ENCODE results near the gene PIN4.
A peak's percentile ranks its signal among the peaks of the same experiment; 100 is the strongest.
"Not testable (repeated sequence)": the region's sequence is repeated elsewhere in the genome, so short reads cannot be mapped to it uniquely, and the experiment has no call there.

Gene PIN4

DNA sequence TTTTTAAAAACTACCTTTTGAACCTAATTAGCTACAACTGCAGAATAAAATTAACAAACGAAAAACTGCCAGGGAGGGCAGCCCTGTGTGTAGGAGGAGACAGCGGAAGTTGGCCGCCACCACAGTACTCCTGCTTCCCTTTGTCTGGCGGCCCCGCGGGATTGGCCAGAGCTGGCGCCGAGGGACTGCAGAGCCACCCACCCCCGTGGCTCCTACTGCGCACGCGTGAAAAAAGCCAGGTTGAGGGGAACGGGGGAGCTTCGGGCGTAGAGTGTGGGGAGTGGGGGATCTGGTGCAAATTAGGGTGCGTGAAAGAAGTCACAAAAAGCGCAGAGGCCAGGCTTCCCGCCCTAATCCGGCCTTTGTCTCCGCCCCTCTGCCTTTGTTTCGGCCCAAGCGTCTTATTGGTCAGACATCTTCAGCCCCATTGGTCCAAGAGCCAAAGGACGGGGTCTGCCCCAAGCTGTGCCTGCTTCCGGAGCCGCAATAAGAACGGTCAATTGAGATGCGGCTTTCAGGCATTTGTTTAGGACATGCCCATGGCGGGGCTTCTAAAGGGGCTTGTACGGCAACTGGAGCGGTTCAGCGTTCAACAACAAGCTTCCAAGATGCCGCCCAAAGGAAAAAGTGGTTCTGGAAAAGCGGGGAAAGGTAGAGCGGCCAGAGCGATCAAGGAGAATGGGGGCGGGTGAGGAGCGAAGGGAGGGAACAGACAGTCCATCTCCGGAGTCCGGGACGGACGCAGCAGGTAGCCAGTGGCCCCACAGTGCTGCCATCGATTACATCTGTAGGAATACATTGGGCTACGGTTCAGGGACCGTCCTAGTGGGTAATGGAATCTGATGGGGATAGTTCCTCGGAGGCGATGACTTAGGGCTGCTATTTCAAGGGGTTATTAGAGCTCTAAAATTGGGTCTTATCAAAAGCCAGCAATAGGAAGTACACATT lies at the start of gene PIN4:
PIN4 (plus strand) TSS at position 580 of the 948 bp plus-strand sequence; CDS start at position 609, 29 bp downstream.
- peak; percentile 98 for DNase-seq

DNA sequence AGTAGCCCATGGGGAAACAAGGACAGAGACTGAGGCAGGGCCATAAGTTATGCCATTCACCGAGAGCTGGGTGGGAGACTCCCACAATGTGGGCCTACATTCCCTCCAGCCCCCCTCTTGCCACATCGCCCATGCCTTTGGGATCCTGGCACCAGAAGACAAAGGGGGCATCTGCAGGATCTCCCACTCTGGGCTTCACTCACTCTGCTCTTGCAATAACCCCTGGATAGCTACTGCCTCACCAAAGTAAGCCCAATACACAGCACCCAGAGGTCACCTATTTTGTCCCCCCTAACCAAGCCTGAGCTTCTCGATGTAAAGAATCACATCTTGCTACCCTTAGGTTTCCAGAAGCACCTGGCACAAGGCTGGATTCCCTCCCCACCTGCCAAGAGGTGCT lies 49.1 kb upstream of the PIN4 start:
- DNase-seq = no peak

DNA sequence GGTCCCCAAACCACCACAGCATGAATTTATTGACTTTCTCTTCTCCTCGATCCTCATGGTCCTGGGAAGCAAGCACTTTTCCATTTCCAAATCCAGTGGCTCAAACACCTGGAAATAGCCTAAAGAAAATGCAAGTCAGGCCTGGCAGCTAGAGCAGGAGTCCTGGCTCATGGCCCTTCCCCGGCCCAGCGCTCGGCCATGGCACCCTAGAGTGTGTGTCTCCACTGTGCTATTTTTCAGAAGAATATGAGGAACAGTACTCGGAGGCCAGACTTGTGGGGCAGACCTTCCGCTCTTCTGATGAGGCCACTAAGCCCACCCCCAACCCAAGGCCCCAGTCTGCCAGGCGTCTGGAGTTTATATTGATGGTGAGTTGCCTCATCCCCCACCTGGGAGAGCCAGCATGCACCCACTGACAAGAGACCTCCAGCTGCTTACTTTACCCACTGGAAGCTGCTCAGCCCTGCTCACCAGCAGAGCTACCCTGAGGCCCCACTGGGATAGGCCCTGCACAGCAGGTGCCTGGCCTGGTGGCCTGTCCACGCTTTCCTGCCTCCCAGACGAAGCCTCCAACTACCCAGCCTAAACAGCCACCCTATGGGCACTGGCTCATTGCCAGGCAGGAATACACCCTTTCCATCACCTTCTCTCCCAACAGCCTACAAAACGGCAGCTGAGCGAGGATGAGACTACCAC lies 47.6 kb upstream of the PIN4 start:
- DNase-seq = no peak

DNA sequence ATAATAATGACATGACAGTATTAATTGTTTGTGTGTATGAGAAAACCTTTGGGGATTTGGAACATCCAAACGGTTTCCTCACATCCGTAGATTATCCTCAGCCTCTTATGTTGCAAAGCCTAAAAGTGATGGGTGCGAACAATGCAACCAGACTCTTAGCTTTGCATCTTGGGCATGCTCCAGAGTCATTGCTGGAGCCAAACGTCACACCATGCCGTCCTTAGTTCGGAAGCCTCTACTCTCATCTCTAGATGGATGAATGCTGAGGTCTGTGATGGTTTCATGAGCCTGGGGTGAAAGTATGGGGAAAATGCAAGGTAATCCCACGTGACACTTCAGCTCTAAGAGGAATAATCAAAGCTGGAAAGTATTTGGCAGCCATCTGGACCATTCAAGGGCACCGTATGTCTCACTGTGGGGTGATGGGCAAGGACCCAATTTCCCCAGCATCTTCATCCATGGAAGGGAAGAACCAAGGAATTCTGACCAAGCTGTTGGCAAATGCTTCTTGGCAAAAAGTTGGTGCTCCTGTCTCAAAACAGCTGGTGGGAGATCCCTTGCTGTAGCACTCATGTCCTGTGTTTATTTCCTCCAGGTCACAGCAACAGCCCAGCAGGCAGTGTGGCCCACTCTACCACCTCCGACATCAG lies 43.6 kb upstream of the PIN4 start:
- no peak for DNase-seq

DNA sequence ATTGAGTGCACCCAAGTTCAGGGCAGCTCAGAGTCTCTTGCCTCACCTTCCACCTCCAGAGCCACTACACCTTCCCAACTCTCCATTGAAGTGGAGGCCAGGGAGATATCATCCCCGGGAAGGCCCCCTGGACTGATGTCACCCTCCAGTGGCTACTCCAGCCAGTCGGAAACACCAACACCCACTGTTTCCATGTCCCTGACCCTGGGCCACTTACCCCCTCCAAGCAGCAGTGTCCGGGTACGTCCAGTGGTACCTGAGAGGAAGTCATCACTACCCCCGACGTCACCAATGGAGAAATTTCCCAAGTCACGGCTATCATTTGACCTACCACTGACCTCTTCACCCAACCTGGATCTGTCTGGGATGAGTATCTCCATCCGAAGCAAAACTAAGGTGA lies 42.0 kb upstream of the PIN4 start:
- no peak for DNase-seq

DNA sequence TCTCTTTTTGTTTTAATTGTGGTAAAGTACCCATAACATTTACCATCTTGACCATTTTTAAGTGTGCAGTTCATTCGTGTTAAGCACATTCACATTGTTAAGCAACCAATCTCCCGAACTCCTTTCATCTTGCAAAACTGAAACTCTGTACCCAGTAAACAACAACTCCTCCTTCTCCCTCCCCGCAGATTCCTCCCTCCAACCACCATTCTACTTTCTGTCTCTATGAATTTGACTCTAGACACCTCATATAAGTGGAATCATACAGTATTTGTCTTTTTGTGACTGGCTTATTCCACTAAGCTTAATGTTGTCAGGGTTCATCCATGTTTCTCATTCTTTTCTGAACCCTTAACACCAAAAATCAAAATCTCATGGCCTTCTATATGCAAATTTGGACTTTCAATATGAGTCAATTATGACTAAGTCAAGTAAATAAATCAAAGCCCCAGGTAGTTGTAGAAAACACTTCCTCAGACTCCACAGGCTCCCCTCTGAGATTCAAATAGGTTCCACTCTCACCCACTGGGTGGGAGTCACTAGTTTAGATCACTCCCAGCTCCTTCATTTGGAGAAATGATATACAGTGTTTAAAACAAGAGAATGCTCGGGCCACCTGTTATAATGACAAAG lies 40.1 kb upstream of the PIN4 start:
- DNase-seq = peak; percentile 5

DNA sequence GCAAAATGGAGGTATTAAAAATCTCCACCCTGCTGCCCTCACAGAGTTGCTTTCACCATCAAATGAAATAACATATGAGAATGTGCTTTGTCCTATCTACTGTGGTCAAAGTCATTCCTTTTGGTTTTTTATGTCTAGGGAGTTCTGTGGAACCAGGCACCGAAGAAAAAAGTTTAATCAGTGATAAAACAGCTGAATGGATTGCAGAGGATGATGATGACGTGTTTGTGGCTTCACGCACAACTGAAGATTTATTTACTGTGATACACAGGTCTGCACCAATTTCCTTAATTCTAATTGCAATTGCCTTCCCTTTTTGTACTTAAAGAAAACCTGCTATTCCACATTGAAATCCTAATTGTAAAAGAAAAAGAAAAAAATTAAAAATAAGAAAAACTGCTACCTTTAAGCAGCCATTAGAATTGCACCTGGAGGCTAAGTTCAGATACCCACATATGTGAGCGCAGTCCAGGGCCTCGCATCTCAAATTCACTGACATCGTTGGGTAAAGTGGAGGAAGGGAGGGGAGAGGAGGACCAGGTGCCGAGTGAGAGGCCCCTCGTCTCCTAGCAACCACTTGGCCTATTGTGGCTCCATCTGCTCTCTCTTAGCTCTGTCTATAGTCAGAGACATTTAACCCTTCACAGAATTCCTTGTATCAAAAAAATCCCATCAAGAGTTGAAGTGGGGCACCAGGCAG lies 39.3 kb upstream of the PIN4 start:
- DNase-seq = peak; percentile 79

DNA sequence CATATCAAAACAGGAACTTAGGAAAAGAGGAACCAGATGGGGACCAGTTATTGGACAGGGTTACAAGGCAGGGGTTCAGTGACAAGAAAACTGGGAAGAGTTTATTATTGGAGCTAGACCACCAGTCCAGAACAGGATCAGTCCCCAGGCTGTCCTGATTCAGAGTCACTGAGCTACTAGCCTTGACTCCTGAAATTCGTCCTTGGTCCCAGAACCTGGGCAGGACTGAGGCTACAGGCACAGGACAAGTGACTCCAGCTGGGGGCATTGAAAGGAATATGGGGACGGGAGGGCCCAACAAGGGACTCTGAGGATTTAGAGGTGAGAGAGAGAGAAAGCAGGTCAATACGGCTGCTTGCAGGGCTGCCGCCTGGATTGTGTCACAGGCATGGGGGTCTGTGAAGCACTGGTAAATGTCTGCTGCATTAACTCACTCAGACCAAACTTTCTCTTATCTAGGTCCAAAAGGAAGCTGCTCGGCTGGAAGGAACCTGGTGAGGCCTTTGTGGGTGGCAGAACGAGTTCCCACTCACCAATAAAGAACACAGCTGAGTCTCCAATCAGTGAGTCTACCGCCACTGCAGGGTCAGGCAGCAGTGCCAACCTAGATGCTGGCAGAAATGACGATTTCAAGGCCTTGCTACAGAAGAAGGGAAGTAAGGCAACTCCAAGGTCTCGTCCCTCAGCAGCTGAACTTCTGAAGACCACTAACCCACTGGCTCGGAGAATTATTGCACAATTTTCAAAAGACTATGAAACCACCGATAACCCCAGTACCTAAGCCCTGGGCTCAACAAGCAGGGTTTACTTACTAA lies 38.6 kb upstream of the PIN4 start:
- no peak for DNase-seq

DNA sequence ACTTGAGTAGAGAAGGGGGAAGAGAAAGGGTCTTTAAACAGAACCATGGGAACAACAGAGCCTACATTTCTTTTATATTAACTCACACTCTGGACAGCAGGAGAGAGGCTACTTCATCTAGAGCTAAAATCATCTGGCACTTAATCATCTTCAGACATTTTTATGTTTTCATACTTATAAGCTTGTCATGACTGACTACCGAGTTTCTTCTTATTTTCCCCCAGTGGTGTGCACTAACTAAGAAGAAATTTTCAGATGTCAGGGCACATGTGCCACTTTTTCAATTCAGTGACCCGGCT lies 38.0 kb upstream of the PIN4 start:
- DNase-seq = no peak

DNA sequence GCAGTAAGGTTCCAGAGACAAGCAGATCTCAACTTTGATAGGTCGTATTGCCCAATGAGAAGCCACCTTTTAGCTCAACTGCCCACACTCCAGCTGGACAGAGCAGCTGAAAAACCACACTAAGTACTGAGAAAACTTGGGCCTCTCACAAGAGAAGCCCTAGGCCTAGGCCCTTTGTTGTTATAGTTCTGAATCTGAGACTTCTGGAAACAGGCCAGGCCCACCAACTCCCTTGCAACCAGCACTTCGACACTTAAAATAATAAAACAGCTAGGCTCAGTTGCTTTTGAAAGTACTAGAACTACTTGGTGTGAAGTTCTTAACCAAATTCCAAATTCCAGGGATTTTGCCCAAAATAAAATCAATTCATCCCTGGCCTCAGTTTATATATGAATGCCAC lies 36.4 kb upstream of the PIN4 start:
- DNase-seq = no peak

DNA sequence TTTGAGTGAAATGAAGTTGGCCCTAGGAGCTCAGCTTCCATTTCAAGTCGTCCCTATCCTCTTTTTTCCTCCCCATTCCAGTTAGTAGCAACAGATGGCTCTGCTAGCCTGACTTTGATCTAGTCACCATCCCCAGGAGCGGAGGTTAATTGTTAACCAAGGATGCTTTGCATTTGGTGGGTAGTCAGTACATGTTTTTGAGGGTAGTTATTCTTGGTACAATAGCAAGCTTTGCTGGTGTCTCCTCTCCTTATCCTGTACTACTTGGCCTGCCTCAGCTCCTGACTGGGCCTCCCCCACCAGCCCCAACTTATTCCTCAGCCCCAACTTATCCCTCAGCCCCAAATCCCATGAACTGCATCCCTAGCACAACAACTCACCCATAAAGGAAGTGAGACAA lies 35.0 kb upstream of the PIN4 start:
- no peak for DNase-seq

DNA sequence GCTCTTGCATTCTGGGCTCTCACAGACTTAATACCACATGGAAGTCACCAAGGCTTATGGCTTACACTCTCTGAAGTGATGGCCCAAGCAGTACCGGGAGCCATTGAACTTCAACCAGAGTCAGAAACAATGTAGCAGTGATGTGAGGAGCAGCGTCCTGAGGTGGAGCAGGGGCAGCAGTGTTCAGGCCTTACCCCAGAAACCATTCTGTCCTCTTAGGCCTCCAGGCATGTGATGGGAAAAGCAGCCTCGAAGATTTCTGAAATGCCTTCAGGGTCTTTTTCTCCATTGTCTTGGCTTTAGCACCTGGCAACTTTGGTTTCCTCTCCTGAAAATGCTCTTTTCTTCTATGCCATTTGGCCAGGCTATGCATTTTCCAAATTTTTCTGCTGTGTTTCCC lies 22.8 kb upstream of the PIN4 start:
- no peak for DNase-seq

DNA sequence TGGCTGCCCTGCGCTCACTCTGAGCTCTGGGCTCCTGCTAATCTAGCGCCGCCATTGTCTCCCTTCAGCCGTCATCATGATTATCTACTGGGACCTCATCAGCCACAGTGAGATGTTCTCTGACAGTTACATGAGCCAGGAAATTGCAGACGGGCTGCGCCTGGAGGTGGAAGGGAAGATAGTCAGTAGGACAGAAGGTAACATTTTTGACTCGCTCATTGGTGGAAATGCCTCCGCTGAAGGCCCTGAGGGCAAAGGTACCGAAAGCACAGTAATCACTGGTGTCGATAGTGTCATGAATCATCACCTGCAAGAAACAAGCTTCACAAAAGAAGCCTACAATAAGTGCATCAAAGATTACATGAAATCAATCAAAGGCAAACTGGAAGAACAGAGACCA lies 21.8 kb upstream of the PIN4 start:
- DNase-seq = no peak

DNA sequence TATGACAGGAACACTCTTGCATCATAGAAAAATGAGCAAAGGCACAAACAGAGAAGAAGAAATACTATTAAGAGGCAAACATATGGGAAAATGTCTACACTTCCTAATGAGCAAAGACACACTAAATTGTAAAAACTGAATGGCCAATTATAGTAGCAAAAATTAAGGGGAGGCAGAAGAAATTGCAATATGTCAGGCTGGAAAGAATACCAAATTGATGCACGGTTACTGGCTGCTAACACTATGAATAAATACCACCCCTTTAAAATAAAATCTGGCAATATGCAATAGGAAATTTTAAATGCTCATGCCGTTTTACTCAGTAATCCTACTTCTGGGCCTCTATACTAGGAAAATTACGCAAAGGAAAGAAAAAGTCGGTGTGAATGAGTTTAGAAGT lies 16.0 kb upstream of the PIN4 start:
- DNase-seq = no peak

DNA sequence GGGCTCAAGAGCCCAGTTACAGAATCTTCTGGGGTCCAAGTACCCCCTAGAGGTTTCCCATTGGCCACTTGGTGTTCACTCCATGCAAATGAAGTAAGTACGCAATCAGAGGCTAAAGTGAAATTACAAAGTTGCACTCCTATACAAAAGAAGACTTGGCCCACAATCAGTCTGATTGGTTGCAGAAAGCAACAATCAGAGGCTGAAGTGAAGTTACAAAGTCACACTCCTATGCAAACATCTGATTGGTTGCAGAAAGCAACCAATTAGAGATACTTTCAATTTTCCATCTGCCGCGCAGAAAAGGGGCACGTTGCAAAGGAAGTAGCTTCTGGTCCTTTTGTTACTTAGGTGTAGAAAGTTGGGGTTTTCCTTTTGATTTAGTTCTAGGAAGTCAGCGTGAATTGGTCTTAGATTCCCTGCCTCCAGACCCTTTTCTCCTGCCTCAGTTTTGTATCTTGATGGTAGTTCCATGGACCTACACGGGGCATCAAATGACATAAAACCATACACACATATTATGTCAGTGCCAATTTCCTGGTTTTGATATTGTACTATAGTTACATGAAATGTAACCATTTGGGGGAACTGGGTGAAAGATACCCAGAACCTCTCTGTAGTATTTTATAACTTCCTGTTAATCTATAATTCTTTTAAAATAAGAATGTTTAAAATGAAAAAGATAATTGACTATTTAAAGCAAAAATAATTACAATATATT lies 12.4 kb upstream of the PIN4 start:
- DNase-seq = no peak

DNA sequence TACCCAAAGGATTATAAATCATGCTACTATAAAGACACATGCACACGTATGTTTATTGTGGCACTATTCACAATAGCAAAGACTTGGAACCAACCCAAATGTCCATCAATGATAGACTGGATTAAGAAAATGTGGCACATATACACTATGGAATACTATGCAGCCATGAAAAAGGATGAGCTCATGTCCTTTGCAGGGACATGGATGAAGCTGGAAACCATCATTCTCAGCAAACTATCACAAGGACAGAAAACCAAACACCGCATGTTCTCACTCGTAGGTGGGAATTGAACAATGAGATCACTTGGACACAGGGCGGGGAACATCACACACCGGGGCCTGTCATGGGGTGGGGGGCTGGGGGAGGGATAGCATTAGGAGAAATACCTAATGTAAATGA lies 5.3 kb upstream of the PIN4 start:
- DNase-seq = not testable (repeated sequence)

DNA sequence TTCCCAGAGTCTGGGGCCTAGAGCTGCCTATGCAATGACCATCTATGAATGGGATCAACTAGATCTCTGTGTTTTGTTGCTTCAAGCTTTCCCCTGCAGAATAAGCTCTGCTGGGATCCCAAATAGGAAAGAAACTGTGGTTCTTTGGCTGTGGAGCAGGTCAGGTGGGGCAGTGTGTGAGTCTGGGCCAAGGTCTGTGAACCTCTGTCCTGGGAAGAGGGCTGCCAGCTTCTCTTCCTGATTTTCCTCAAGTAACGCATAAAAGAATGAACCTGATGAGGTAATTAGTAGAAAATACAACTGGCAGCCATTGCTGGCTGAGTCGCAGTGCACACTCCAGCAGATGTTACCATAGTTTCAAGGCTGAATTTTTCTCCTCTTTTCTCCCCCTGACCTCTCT lies 4.6 kb upstream of the PIN4 start:
- DNase-seq = no peak

DNA sequence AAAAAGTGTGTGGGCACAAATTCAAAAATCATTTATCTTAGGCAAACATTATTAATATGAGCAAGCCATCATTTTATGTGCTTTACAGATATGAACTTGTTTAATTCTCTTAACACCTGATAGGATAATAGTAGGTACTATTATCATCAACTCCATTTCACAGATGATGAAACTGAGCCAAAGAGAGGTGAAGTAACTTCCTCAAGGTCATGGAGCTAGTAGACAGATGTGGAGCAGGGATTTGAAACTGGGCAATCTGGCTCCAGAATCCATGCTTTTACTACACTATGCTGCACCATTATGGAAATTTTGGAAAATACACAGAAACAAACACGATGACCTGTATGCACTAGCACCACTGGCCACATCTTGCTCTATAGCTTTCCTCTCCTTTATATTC lies 1.0 kb upstream of the PIN4 start:
- DNase-seq = no peak

DNA sequence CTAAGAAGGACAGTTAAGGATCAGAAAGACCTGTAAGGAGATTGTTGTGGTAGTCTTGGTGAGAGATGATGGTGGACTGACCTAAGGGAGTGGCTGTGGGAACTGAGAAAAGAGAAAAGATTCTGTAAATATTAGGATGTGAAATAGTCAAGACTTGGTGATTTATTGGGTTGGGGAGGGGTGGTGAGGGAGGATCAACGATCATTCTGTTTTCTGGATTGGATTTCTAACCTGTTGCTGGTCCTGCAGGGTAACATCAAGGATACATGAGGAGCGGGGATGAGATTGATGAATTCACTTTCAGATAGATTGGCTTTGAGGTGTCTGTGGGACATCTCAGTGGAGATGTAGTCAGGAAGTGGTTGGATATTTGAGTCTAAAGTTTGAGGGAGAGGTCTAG lies 1.4 kb downstream of the PIN4 start:
- no peak for DNase-seq

DNA sequence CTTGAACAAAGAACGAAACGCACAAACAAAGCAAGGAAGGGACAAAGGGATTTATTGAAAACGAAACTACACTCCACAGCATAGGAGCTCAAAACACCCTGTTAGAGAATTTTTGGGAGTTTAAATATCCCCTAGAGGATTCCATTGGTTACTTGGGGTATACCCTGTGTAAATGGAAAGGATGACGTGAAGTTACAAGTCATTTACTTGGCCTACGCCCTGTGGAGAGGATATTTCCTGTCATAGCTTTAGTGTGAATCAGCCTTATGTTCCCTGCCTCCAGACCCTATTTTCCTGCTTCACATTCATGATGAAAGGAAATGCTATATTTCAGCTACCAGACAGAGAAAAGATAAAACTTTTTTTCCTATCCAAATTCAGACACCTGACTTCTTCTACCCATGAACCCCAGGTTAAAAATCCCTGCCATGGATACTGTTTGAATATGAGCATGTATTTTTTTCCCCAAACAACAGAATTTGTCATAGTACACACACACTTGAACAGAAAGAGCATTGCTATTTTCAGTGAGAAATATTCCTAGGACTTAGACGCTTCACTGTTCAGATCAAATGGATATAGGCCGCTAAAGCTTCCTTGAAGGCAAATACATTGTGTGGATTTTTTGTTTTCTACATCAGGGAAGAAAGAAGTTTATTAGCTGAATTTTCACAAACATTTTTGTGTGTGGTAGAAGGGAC lies 20.4 kb downstream of the PIN4 start:
- no peak for DNase-seq

Measured in NCI-H2081 treated with DMSO at 0.1 percent for 48 hours (cell line).